H1 (cell line): ENCODE data around the gene CDH12.

Experiments
- BRCA1 ChIP-seq: IDR thresholded peaks from 2 replicates; pipeline ENCODE4 v1.6.1; 2012; ENCODE audit warnings: low read depth, low read length, improper control_type of control experiment
- CREB1 ChIP-seq: IDR thresholded peaks from 2 replicates; pipeline ENCODE4 v1.6.1; 2012; ENCODE audit warnings: inconsistent platforms
- EP300 ChIP-seq, 2 experiments: IDR thresholded peaks; 1 replicate in 1 of 2; 2 replicates in 1 of 2; pipeline ENCODE4 v1.6.1; 2011 to 2012; ENCODE audit warnings: low read depth in 2 of 2, low read length in 2 of 2, mild to moderate bottlenecking in 2 of 2, borderline replicate concordance in 1 of 2, inconsistent platforms in 1 of 2, moderate library complexity in 1 of 2
- EZH2 ChIP-seq: fragments of 200-600 bp; sonication (generic); IDR thresholded peaks from 2 replicates; pipeline ENCODE4 v1.7.1; 2012; ENCODE audit warnings: low read depth, mild to moderate bottlenecking, moderate library complexity, low read length, inconsistent platforms; ENCODE audit not compliant: severe bottlenecking
- GTF2F1 ChIP-seq: IDR thresholded peaks from 2 replicates; pipeline ENCODE4 v1.6.1; 2012; ENCODE audit warnings: low read depth, low read length, improper control_type of control experiment, borderline replicate concordance
- NRF1 ChIP-seq: IDR thresholded peaks from 2 replicates; pipeline ENCODE4 v1.6.1; 2011; ENCODE audit warnings: mild to moderate bottlenecking, low read depth, low read length, improper control_type of control experiment
- POLR2A ChIP-seq, 2 experiments: IDR thresholded peaks; 1 replicate in 1 of 2; 2 replicates in 1 of 2; pipeline ENCODE4 v1.6.1; 2011; ENCODE audit warnings: low read depth in 2 of 2, low read length in 2 of 2, mild to moderate bottlenecking in 2 of 2; ENCODE audit errors: control extremely low read depth in 1 of 2
- POLR2AphosphoS5 ChIP-seq: IDR thresholded peaks from 2 replicates; pipeline ENCODE4 v1.6.1; 2011; ENCODE audit warnings: low read depth, low read length
- RNF2 ChIP-seq: fragments of 200-900, 300-1000 bp; sonication (generic); IDR thresholded peaks from 2 replicates; pipeline ENCODE4 v1.7.1; 2016; ENCODE audit warnings: borderline replicate concordance, low read depth, mild to moderate bottlenecking, antibody characterized with exemption, low read length; ENCODE audit not compliant: poor library complexity, severe bottlenecking; ENCODE audit errors: missing control alignments
- SP2 ChIP-seq: IDR thresholded peaks from 2 replicates; pipeline ENCODE4 v1.6.1; 2012; ENCODE audit warnings: mild to moderate bottlenecking, low read length, inconsistent platforms
- TAF1 ChIP-seq: IDR thresholded peaks from 2 replicates; pipeline ENCODE4 v1.6.1; 2011; ENCODE audit warnings: mild to moderate bottlenecking, low read depth, low read length
- TF ChIP-seq, protein P1 (sequence below), 3 experiments: IDR thresholded peaks; 1 replicate in 2 of 3; 2 replicates in 1 of 3; pipeline versions ENCODE4 v1.5.1 to v1.6.1; 2011; ENCODE audit warnings: low read length in 3 of 3, mild to moderate bottlenecking in 3 of 3, inconsistent platforms in 2 of 3, low read depth in 1 of 3, moderate library complexity in 1 of 3; ENCODE audit not compliant: insufficient read depth in 1 of 3; ENCODE audit errors: control extremely low read depth in 1 of 3
- TF ChIP-seq, protein P2 (sequence below): IDR thresholded peaks from 2 replicates; pipeline ENCODE4 v1.6.1; 2012; ENCODE audit warnings: inconsistent platforms
- TF ChIP-seq, protein P3 (sequence below): IDR thresholded peaks from 2 replicates; pipeline ENCODE4 v1.6.1; 2011; ENCODE audit warnings: low read length, improper control_type of control experiment

DNA sequence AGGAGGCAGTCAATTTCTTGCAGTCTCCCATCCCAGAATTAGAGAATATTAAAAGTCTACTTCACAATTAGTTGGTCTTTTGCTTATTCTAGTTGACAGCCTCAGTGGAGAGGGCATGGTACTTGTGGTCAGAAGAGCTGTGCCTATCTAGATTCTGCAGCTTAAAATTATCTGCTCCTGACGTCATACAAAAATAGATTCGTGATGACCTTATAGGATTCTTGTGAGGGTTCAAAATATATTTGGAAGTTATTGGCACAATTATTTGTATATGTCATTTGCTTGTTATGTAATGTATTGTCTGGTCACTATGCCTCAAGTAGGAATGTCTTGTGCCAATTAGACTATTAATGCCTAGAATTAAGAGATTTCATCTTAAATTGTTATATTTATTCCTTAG lies 142.5 kb downstream of the CDH12 start:
- TF ChIP-seq, protein P1, sequence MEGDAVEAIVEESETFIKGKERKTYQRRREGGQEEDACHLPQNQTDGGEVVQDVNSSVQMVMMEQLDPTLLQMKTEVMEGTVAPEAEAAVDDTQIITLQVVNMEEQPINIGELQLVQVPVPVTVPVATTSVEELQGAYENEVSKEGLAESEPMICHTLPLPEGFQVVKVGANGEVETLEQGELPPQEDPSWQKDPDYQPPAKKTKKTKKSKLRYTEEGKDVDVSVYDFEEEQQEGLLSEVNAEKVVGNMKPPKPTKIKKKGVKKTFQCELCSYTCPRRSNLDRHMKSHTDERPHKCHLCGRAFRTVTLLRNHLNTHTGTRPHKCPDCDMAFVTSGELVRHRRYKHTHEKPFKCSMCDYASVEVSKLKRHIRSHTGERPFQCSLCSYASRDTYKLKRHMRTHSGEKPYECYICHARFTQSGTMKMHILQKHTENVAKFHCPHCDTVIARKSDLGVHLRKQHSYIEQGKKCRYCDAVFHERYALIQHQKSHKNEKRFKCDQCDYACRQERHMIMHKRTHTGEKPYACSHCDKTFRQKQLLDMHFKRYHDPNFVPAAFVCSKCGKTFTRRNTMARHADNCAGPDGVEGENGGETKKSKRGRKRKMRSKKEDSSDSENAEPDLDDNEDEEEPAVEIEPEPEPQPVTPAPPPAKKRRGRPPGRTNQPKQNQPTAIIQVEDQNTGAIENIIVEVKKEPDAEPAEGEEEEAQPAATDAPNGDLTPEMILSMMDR (IDR thresholded peaks at IDR 0.05; ENCODE audit: control extremely low read depth in 1 of 3, insufficient read depth in 1 of 3, low read depth in 1 of 3, low read length in 3 of 3): no peak
- TF ChIP-seq TAF1 (no peak), NRF1 (no peak), RNF2 (no peak), POLR2AphosphoS5 (no peak), BRCA1 (no peak), GTF2F1 (no peak), EZH2 (no peak), POLR2A (IDR thresholded peaks at IDR 0.05; ENCODE audit: control extremely low read depth in 1 of 2, low read depth in 2 of 2, low read length in 2 of 2) (no peak), SP2 (no peak), CREB1 (no peak), EP300 (IDR thresholded peaks at IDR 0.05; ENCODE audit: borderline replicate concordance in 1 of 2, low read depth in 2 of 2, low read length in 2 of 2) (no peak)
- TF ChIP-seq, protein P2, sequence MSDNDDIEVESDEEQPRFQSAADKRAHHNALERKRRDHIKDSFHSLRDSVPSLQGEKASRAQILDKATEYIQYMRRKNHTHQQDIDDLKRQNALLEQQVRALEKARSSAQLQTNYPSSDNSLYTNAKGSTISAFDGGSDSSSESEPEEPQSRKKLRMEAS: no peak
- TF ChIP-seq, protein P3, sequence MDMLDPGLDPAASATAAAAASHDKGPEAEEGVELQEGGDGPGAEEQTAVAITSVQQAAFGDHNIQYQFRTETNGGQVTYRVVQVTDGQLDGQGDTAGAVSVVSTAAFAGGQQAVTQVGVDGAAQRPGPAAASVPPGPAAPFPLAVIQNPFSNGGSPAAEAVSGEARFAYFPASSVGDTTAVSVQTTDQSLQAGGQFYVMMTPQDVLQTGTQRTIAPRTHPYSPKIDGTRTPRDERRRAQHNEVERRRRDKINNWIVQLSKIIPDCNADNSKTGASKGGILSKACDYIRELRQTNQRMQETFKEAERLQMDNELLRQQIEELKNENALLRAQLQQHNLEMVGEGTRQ: no peak
